Measurements from ENCODE around the gene PI16. TPM values are rescaled to one million over a fixed set of nuclear protein-coding genes. Genes with fewer than 3 reads are reported as not detected.

Gene PI16
- total and polyA plus RNA-seq, 2 donors (not counting 3 experiments of a cell fraction or from before 2014, with no cell fraction given) = 0.14 TPM; not detected in 1

DNA sequence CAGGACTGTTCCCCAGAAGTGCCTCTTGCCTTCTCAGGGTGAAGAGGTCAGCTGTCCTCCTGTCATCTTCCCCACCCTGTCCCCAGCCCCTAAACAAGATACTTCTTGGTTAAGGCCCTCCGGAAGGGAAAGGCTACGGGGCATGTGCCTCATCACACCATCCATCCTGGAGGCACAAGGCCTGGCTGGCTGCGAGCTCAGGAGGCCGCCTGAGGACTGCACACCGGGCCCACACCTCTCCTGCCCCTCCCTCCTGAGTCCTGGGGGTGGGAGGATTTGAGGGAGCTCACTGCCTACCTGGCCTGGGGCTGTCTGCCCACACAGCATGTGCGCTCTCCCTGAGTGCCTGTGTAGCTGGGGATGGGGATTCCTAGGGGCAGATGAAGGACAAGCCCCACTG lies 9.8 kb downstream of the PI16 start:
- ChIA-PET POLR2A (no interaction called here), CTCF (no interaction called here)
- TF ChIP-seq MYC (IDR thresholded peaks at IDR 0.05; ENCODE audit: low read depth, low read length) (no peak), FOS (IDR thresholded peaks at IDR 0.05; ENCODE audit: borderline replicate concordance, insufficient read depth, low read length) (no peak), POLR2A (IDR thresholded peaks at IDR 0.05; ENCODE audit: low read depth, low read length) (no peak), JUN (IDR thresholded peaks at IDR 0.05; ENCODE audit: borderline replicate concordance, insufficient read depth, insufficient read length, low read depth) (no peak), EZH2 (IDR thresholded peaks at IDR 0.05; ENCODE audit: borderline replicate concordance, low read depth, low read length, severe bottlenecking) (no peak), GATA2 (IDR thresholded peaks at IDR 0.05; ENCODE audit: insufficient read depth, insufficient read length, low read depth, low read length) (no peak), POLR2AphosphoS5 (IDR thresholded peaks at IDR 0.05; ENCODE audit: insufficient read depth, low read depth, low read length) (no peak)
- TF ChIP-seq, protein P1, sequence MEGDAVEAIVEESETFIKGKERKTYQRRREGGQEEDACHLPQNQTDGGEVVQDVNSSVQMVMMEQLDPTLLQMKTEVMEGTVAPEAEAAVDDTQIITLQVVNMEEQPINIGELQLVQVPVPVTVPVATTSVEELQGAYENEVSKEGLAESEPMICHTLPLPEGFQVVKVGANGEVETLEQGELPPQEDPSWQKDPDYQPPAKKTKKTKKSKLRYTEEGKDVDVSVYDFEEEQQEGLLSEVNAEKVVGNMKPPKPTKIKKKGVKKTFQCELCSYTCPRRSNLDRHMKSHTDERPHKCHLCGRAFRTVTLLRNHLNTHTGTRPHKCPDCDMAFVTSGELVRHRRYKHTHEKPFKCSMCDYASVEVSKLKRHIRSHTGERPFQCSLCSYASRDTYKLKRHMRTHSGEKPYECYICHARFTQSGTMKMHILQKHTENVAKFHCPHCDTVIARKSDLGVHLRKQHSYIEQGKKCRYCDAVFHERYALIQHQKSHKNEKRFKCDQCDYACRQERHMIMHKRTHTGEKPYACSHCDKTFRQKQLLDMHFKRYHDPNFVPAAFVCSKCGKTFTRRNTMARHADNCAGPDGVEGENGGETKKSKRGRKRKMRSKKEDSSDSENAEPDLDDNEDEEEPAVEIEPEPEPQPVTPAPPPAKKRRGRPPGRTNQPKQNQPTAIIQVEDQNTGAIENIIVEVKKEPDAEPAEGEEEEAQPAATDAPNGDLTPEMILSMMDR (IDR thresholded peaks at IDR 0.05; ENCODE audit: extremely low read depth in 1 of 2, insufficient read depth in 1 of 2, low read depth in 1 of 2, low read length in 2 of 2) = no peak
- TF ChIP-seq, protein P2, sequence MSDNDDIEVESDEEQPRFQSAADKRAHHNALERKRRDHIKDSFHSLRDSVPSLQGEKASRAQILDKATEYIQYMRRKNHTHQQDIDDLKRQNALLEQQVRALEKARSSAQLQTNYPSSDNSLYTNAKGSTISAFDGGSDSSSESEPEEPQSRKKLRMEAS (IDR thresholded peaks at IDR 0.05; ENCODE audit: insufficient read depth, insufficient read length) = no peak
- peaks cover 4 to 18% of the 10 kb centered on the region in 2 experiments for H3K36me3 ChIP-seq (ENCODE audit: control insufficient read depth in 2 of 2, extremely low read depth in 1 of 2, insufficient read depth in 2 of 2, low read length in 2 of 2)
- H3K4me1 ChIP-seq (ENCODE audit: control insufficient read depth, extremely low read depth, insufficient read depth, low read length) = peaks cover 3% of the 10 kb centered on the region
- H3K4me3 ChIP-seq (replicated peaks in 1 of 3; ENCODE audit: insufficient read depth in 1 of 3, low read depth in 1 of 3, low read length in 3 of 3) = no peak overlapping the region
- FAIRE-seq (no peak), DNase-seq (ENCODE audit: low read depth, low spot score) (no peak)
- no peaks in the 10 kb centered on the region for H3K9me3 ChIP-seq (replicated peaks; ENCODE audit: control insufficient read depth, insufficient read depth, low read length)
- intact Hi-C loops (cut with micrococcal nuclease) = no loop called here
- no peak overlapping the region for H3K9ac ChIP-seq (replicated peaks; ENCODE audit: extremely low read depth, insufficient read depth, low read length)
- dilution Hi-C loops (cut with MboI; ENCODE audit: extremely low pct_ligation_motif_present, low sequenced_read_pairs) = no loop called here
- no peaks in the 10 kb centered on the region for H3K79me2 ChIP-seq (ENCODE audit: control insufficient read depth, insufficient read depth, low read length)
- no peak overlapping the region for H2AFZ ChIP-seq (ENCODE audit: low read depth, low read length)
- no TSS peak for BruUV-seq (replicated peaks)
- H3K27me3 ChIP-seq (ENCODE audit: control insufficient read depth in 2 of 2, insufficient read depth in 2 of 2, low read length in 2 of 2) = no peaks in the 10 kb centered on the region
- no peak overlapping the region for H3K4me2 ChIP-seq (ENCODE audit: insufficient read depth, low read length)
- no peaks in the 10 kb centered on the region for H3K9me1 ChIP-seq (replicated peaks; ENCODE audit: control insufficient read depth, extremely low read depth, insufficient read depth, low read length)
- no peak overlapping the region for H3K27ac ChIP-seq (ENCODE audit: insufficient read depth, low read depth, low read length)
- no peaks in the 10 kb centered on the region for H4K20me1 ChIP-seq (replicated peaks; ENCODE audit: control insufficient read depth, extremely low read depth, insufficient read depth, low read length)
